CD14-positive monocyte (primary cell): ENCODE results near the gene TEX261. TPM values are rescaled to one million over a fixed set of nuclear protein-coding genes. Genes with fewer than 3 reads are reported as not detected.
"Not testable (repeated sequence)": the region's sequence is repeated elsewhere in the genome, so short reads cannot be mapped to it uniquely, and the experiment has no call there.

Experiments used
- DNase-seq, 3 donors: peaks; one replicate each; pipeline ENCODE4 v3.0.0-alpha.2; 2011 to 2022
- H2AFZ ChIP-seq: 2 replicates; pipeline ENCODE4 v1.6.0; 2012; ENCODE audit warnings: mild to moderate bottlenecking, low read depth, low read length, inconsistent platforms; ENCODE audit not compliant: insufficient read depth, poor library complexity, severe bottlenecking
- H3K27ac ChIP-seq, 2 donors: 1 replicate in 1 of 2; 2 replicates in 1 of 2; pipeline ENCODE4 v1.5.1; 2012 to 2013; ENCODE audit warnings: low read length in 2 of 2, control low read depth in 1 of 2, inconsistent platforms in 1 of 2, low read depth in 1 of 2, mild to moderate bottlenecking in 1 of 2
- H3K27me3 ChIP-seq, 2 donors: one replicate each; pipeline versions ENCODE4 v1.6.0 to v1.6.1; 2011 to 2013; ENCODE audit warnings: low read length in 2 of 2; ENCODE audit not compliant: control insufficient read depth in 2 of 2, insufficient read depth in 2 of 2
- H3K36me3 ChIP-seq, 2 donors: replicated peaks in 1 of 2; 1 replicate in 1 of 2; 2 replicates in 1 of 2; pipeline versions ENCODE4 v1.5.1 to v1.6.1; 2012 to 2013; ENCODE audit warnings: low read length in 2 of 2, control low read depth in 1 of 2, inconsistent platforms in 1 of 2, mild to moderate bottlenecking in 1 of 2; ENCODE audit not compliant: insufficient read depth in 2 of 2, control insufficient read depth in 1 of 2
- H3K4me1 ChIP-seq, 2 donors: 1 replicate in 1 of 2; 2 replicates in 1 of 2; pipeline versions ENCODE4 v1.5.1 to v1.6.1; 2012 to 2013; ENCODE audit warnings: low read length in 2 of 2, control low read depth in 1 of 2, inconsistent platforms in 1 of 2, mild to moderate bottlenecking in 1 of 2, moderate library complexity in 1 of 2; ENCODE audit not compliant: insufficient read depth in 2 of 2, control insufficient read depth in 1 of 2
- H3K4me2 ChIP-seq: replicated peaks from 2 replicates; pipeline ENCODE3; 2012; ENCODE audit warnings: low read length, moderate library complexity, mild to moderate bottlenecking; ENCODE audit not compliant: poor library complexity, severe bottlenecking; ENCODE audit errors: extremely low read depth
- H3K4me3 ChIP-seq, 3 experiments: fragments of 200-600 bp in 1 of 3; sonication (generic) in 1 of 3; replicated peaks in 1 of 3; 1 replicate in 2 of 3; 2 replicates in 1 of 3; pipeline ENCODE4 v1.5.1; 2011 to 2013; ENCODE audit warnings: low read length in 3 of 3, mild to moderate bottlenecking in 3 of 3, control low read depth in 2 of 3, low read depth in 2 of 3, inconsistent platforms in 1 of 3, moderate library complexity in 1 of 3
- H3K79me2 ChIP-seq: 2 replicates; pipeline ENCODE4 v1.6.0; 2012; ENCODE audit warnings: mild to moderate bottlenecking, control low read depth, inconsistent platforms, low read length, moderate library complexity; ENCODE audit not compliant: insufficient read depth
- H3K9ac ChIP-seq: 2 replicates; pipeline ENCODE4 v1.6.0; 2017; ENCODE audit warnings: low read length, mild to moderate bottlenecking; ENCODE audit not compliant: insufficient read depth, poor library complexity, severe bottlenecking
- H3K9me3 ChIP-seq, 2 donors: replicated peaks in 1 of 2; 1 replicate in 1 of 2; 2 replicates in 1 of 2; pipeline versions ENCODE4 v1.5.1 to v1.6.1; 2012 to 2013; ENCODE audit warnings: low read length in 2 of 2, control low read depth in 1 of 2; ENCODE audit not compliant: control insufficient read depth in 1 of 2, insufficient read depth in 1 of 2
- H4K20me1 ChIP-seq: 2 replicates; pipeline ENCODE4 v1.6.0; 2012; ENCODE audit warnings: mild to moderate bottlenecking, low read length, control low read depth, moderate library complexity; ENCODE audit not compliant: insufficient read depth
- H3K27ac Mint-ChIP-seq, 7 donors: one replicate each; pipeline ENCODE4 v1.8.0; 2020; ENCODE audit warnings: mild to moderate bottlenecking in 7 of 7, mixed read lengths in 7 of 7, moderate library complexity in 6 of 7, inconsistent platforms in 2 of 7
- H3K27me3 Mint-ChIP-seq, 3 donors: one replicate each; pipeline ENCODE4 v1.8.0; 2021 to 2022; ENCODE audit warnings: low read depth in 3 of 3, mild to moderate bottlenecking in 3 of 3, mixed read lengths in 3 of 3, moderate library complexity in 3 of 3, inconsistent platforms in 1 of 3
- H3K36me3 Mint-ChIP-seq, 2 donors: one replicate each; pipeline ENCODE4 v1.8.0; 2020; ENCODE audit warnings: mixed read lengths in 2 of 2, inconsistent platforms in 1 of 2, mild to moderate bottlenecking in 1 of 2
- H3K4me1 Mint-ChIP-seq: one replicate; pipeline ENCODE4 v1.8.0; 2020; ENCODE audit warnings: mild to moderate bottlenecking, mixed read lengths
- H3K4me3 Mint-ChIP-seq, 2 donors: one replicate each; pipeline ENCODE4 v1.8.0; 2020; ENCODE audit warnings: mild to moderate bottlenecking in 2 of 2, mixed read lengths in 2 of 2, moderate library complexity in 1 of 2
- H3K9me3 Mint-ChIP-seq, 7 donors: one replicate each; pipeline ENCODE4 v1.8.0; 2020 to 2022; ENCODE audit warnings: mixed read lengths in 7 of 7, mild to moderate bottlenecking in 6 of 7, moderate library complexity in 6 of 7, inconsistent platforms in 2 of 7
- WGBS: methylation state at CpG from one replicate; pipeline ENCODE4 v1.1.5; 2013; ENCODE audit warnings: missing lambda C conversion rate; ENCODE audit not compliant: insufficient coverage; 5-methylcytosine and 5-hydroxymethylcytosine counted together
- intact Hi-C, 2 donors: fragments of 100-400 bp; cut with micrococcal nuclease; formaldehyde crosslinking; loops; one replicate each; pipeline versions ENCODE4 v1.15.0 to v1.15.1; 2023
- polyA plus RNA-seq, 3 donors: library from polyadenylated mRNA; depleted of rRNA in 1 of 3; unstranded in 2 of 3; stranded (reverse) in 1 of 3; fragments of 300-500 nt in 2 of 3; fragments of >200 nt in 1 of 3; fragmentation: Illumina TruSeq in 2 of 3; gene quantifications; 1 replicate in 2 of 3; 2 replicates in 1 of 3; pipeline ENCODE4 v1.2.3, GENCODE V29; 2012 to 2021
- TF ChIP-seq, protein P1 (sequence below): fragments of 200-600 bp; IDR thresholded peaks from one replicate; pipeline ENCODE4 v1.8.0; 2022; ENCODE audit warnings: antibody characterized with exemption, mild to moderate bottlenecking

The TEX261 gene
- polyA plus RNA-seq, 3 donors: 20.1 to 32.2 (median 30.6) TPM

- peaks cover 0 to 8% (median 0%) of the 10 kb centered on the region in 7 donors for H3K9me3 Mint-ChIP-seq
- intact Hi-C loops: no loop called here
- peaks cover 0 to 1% (median 0%) of the 10 kb centered on the region in 3 donors for H3K27me3 Mint-ChIP-seq
- no peak overlapping the region for H3K27ac Mint-ChIP-seq
- no peak for DNase-seq
- H3K9me3 ChIP-seq: peaks cover 0 to 22% of the 10 kb centered on the region in 2 donors
- H3K4me3 ChIP-seq: no peak overlapping the region
- H3K79me2 ChIP-seq: no peaks in the 10 kb centered on the region
- H3K4me3 Mint-ChIP-seq: no peak overlapping the region
- H4K20me1 ChIP-seq: no peaks in the 10 kb centered on the region
- no peaks in the 10 kb centered on the region for H3K27me3 ChIP-seq
- no peak overlapping the region for H2AFZ ChIP-seq
- TF ChIP-seq, protein P1, sequence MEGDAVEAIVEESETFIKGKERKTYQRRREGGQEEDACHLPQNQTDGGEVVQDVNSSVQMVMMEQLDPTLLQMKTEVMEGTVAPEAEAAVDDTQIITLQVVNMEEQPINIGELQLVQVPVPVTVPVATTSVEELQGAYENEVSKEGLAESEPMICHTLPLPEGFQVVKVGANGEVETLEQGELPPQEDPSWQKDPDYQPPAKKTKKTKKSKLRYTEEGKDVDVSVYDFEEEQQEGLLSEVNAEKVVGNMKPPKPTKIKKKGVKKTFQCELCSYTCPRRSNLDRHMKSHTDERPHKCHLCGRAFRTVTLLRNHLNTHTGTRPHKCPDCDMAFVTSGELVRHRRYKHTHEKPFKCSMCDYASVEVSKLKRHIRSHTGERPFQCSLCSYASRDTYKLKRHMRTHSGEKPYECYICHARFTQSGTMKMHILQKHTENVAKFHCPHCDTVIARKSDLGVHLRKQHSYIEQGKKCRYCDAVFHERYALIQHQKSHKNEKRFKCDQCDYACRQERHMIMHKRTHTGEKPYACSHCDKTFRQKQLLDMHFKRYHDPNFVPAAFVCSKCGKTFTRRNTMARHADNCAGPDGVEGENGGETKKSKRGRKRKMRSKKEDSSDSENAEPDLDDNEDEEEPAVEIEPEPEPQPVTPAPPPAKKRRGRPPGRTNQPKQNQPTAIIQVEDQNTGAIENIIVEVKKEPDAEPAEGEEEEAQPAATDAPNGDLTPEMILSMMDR: no peak
- no CpG with 5 or more reads among the region's 8 CpGs for WGBS
- no peaks in the 10 kb centered on the region for H3K4me1 ChIP-seq
- no peaks in the 10 kb centered on the region for H3K36me3 Mint-ChIP-seq
- peaks cover 3% of the 10 kb centered on the region for H3K4me1 Mint-ChIP-seq
- no peak overlapping the region for H3K9ac ChIP-seq
- H3K27ac ChIP-seq: no peak overlapping the region
- no peaks in the 10 kb centered on the region for H3K36me3 ChIP-seq
- H3K4me2 ChIP-seq: no peak overlapping the region
Observed at GRCh38 chr2:71018625-71019024, 24.0 kb upstream of the TEX261 start.

- H3K79me2 ChIP-seq, H3K4me2 ChIP-seq, DNase-seq, H3K9me3 Mint-ChIP-seq, H3K36me3 ChIP-seq, H3K4me1 Mint-ChIP-seq, H3K36me3 Mint-ChIP-seq, H3K9ac ChIP-seq, intact Hi-C loops, H3K27ac ChIP-seq, H3K4me1 ChIP-seq, H3K27me3 Mint-ChIP-seq, H4K20me1 ChIP-seq, H3K4me3 ChIP-seq, H3K27me3 ChIP-seq, H2AFZ ChIP-seq: not testable (repeated sequence)
- 11% methylated on average over 3 of the region's 6 CpGs for WGBS
- Mint-ChIP-seq H3K27ac (peak overlapping the region in 1 of 7 donors; percentile 23), H3K4me3 (peak overlapping the region in 1 of 2 donors; percentile 1)
- peaks cover 0 to 19% of the 10 kb centered on the region in 2 donors for H3K9me3 ChIP-seq
Observed at GRCh38 chr2:71011786-71012185, 17.1 kb upstream of the TEX261 start.
